GM19193 (cell line): ENCODE measurements around the gene ZNF749.
A peak's percentile ranks its signal among the peaks of the same experiment; 100 is the strongest.

Source experiments
- POLR2A ChIP-seq: IDR thresholded peaks from 4 replicates; pipeline ENCODE4 v1.6.1; 2011; ENCODE audit not compliant: insufficient read depth, insufficient read length; ENCODE audit errors: extremely low read depth

Gene ZNF749

DNA sequence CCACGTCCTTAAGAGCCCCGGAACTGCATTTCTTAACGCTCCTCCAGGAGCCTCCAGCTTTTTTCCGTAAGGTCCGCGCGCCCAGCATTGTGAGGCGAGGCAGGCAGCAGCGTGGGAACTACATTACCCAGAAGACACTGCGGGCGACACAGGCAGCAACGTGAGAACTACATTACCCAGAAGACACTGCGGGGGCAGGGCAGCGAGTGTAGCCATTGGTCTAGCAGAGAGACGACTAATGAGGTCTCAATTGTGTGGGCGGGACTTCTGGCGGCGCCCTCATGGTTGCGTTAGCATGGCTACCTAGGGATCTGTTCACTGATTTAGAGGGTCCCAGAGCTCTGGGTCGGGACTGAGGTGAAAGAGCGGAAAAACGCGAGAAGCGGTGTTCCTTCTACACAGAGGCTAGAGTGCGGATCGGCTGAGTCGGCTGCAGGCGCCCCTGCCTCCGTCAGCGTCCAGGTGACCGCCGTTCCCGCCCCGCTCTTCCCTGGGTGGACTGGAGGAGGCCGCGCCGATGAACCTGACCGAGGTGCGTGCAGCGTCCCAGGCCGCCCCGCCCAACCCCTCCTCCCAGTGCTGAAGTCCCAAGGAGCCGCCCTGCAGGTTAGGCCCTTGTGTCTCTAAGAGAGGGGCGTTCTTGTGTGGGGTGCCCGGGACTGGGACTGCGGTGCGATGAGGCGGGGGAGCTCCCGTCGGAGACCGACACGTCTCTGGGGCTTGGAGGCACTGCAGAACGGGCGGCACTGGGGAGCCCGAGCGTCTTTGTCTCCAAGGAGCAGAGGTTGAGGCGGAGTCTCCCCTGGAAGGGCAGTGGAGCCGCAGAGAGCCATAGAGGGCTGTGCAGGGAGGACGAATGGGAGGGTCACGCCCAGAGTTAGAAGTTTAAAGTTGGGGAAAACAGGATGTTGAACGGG, at the start of gene ZNF749:
TSS of gene ZNF749 (plus strand) at position 264 of the 917 bp plus-strand sequence. CDS start at position 518, 254 bp downstream.
- peak; percentile 53 for TF ChIP-seq POLR2A

DNA sequence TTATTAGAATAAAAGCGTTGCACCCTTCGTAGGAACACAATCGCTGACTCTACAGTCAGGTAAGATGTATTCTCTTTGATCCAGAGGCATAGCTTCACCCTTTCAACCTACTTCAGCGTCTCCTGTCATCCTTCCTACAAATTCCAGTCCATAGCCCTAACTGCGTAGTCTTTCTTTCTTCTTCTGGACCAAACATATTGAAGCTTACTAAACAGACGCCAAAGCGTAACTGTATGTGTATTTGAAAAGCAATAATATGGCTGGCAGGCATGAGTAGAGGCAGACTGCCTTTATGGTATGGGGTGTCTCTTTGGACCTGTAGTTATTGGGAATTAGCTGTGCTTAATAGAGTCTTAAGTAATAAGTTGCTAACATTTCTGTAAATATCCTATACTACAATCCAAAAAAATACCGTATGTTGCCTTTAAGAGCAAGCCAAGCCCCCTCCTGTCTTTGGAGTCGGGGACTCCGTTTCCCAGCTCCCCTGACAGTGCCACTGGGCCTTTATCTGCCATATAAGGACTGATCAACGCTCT, 45.9 kb upstream of the ZNF749 start:
- TF ChIP-seq POLR2A: no peak

DNA sequence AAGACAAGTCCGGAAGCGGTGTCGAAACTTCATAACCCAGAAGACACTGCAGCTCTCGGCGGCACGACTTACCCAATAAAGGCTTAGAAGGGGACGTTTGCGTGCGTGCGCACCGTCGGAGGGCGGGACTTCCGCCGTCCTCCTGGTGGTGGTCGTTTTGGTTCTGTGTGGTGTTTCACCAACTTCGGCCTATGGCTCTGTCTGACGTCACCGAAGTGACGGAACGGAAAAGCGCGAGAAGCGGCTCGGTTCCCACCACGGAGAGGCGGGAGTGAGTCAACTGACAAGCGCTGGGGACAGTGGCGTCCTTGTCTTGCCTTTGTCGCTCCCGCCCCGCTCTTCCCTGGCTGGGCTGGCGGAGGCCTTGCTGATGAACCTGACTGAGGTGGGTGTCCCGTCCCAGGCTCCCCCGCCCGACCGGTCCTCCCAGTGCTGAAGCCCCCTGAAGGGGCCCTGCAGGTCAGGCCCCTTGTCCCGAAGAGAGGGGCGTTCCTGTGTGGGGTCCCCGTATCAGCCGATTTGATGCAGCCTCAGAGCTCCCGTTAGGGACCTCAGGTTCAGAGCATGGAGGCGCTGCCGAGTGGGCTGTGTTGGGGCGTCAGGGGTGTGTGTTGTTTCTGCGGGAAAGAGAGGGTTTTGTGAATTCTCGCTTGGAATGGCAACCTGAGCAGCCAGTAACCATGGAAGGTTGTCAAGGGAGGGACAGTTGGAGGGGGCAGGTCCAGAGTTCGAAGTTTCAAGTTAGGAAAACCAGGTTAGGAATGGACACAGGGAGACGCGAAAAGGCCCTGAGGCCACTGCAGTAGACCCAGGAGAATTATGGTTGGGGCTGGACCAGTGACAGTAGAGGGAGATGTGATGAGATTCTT, 45.2 kb upstream of the ZNF749 start, which contains the start of gene ZNF548:
TSS of gene ZNF548 (plus strand) at position 125 of the 869 bp plus-strand sequence. CDS start at position 371, 246 bp downstream.
- peak; percentile 50 for TF ChIP-seq POLR2A

DNA sequence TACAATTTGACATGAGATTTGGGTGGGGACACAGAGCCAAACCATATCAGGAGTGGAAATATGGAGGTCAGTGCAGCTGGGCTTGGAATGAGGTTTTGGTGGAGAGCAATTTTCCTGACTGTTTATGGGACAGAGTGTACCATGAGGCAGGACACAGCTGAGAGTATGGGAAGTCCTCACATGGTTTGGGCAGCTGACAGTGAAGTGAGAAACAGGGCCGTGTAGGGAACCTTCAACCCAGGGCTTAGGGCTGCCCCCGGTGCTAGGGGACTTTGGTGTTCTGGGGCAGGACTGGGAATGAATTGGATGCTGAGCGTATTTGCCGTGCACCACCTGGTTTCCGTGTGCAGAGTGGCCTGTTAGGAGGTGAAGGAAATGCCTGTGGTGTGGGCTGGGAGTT, 39.4 kb upstream of the ZNF749 start:
- no peak for TF ChIP-seq POLR2A

DNA sequence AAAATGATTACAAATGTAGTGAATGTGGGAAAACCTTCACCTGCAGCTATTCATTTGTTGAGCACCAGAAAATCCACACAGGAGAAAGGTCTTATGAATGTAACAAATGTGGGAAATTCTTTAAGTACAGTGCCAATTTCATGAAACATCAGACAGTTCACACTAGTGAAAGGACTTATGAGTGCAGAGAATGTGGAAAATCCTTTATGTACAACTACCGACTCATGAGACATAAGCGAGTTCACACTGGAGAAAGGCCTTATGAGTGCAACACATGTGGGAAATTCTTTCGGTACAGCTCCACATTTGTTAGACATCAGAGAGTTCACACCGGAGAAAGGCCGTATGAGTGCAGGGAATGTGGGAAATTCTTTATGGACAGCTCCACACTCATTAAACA, 36.3 kb upstream of the ZNF749 start:
- TF ChIP-seq POLR2A: no peak

DNA sequence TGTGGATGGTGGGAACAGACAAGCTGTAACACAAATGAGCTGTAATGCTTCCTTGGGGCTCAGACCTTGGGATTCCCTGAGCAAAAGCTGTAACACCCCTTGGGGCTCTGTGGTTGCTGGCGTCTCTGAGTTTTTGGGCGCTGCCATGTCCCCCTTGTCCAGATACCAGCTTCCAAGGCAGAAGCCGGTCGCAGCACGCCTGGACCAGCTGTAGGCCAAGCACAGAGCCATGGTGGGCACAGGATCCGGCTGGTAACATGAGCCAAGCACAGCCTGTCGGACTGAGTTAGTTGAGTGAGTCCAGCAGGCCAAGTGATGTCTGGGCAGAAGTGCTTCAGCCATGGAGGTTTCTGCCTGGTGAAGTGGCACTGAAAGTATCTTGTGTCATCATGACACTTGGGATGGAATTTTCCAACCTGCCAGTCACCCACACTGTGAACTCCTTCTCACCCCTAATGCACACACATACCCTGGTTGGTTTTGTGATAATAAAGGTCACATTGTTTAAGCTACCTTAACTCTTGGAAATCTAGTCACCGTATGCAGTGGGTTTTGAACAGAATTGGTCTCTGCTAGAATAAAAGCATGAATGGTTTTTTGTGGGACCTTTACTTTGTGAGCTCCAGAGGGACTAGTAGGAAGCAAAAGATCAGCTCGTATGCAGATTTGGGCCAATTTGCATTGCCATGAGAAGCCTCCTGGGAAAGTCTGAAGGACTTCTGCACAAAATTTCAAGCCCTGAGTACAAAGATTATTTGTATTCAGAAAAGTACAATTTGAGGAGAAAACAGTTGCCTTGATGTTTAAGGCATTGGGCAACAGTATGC, 31.2 kb upstream of the ZNF749 start:
- no peak for TF ChIP-seq POLR2A

DNA sequence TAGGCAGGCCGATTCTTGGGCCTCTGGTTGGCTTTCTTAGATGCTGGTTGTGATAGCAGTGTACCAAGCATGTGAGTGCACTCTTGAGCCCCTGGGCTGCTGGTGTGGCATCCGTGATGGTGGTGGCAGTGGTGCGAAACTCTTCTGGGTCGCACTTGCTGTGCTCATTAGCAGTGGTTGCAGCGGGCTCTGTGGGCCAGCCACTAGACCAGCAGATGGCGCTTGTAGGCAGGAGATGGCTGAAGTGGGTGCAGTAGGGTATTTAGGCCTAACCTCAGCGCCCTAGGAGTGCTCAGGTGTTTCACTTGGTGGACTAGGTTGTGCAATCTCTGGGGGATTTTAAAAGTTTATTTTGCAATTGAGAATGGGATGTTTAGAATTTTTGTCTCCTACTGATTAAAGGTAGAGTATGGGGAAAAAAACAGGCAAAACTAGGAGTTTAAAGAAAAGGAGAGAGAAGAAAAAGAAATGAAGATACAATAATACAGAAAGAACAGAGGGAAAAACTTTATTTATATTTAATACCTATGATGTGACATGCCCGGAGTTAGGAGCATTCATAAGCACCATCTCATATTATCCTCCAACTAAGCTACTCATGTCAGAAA, 28.5 kb upstream of the ZNF749 start:
- TF ChIP-seq POLR2A: no peak

DNA sequence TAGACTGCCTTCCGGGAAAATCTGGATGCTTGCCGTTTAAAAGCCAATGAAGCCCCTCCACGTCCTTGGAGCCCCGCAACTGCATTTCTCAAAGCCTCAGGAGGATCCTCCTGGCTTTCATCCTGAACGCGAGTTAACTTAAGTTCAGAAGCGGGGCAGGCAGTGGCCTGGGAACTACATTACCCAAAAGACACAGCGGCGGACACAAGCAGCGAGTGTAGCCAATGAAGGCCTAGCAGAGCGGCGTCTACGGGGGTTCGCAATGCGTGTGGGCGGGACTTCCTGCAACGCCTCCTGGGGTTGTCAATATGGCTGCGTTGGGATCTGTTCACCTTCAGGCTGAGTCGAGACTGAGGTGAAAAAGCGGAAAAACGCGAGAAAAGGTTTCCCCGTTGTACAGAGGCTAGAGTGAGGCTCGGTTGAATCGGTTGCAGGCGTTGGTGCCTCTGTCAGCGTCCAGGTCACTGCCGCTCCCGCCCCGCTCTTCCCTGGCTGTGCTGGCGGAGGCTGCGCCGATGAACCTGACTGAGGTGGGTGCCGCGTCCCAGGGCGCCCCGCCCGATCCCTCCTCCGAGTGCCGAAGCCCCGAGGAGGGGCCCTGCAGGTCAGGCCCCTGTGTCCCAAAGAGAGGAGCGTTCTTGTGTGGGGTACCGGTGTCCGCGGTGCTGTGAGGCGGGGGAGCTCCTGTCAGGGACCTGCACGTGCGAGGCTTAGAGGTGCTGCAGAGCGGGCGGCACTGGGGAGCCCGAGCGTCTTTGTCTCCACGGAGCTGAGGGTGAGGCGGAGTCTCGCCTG, 24.1 kb upstream of the ZNF749 start, which contains the start of gene ZNF17:
TSS of gene ZNF17 (plus strand) at position 285 of the 795 bp plus-strand sequence. CDS start 2,455 bp downstream, outside the sequence.
- peak; percentile 62 for TF ChIP-seq POLR2A

DNA sequence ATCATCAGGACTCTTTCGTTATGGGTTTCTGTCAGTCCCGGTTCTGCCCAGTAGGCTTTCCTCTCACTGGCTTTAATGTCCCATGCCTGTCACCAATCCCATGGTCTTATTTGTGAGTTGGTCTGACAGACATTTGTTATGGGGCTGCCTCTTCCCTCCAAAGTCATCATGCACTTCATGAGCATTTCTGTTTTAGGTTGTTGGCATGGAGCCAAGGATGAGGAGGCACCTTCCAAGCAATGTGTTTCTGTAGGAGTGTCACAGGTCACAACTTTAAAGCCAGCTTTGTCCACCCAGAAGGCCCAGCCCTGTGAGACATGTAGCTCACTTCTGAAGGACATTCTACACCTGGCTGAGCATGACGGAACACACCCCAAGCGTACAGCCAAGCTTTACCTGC, 15.7 kb upstream of the ZNF749 start:
- TF ChIP-seq POLR2A: no peak

DNA sequence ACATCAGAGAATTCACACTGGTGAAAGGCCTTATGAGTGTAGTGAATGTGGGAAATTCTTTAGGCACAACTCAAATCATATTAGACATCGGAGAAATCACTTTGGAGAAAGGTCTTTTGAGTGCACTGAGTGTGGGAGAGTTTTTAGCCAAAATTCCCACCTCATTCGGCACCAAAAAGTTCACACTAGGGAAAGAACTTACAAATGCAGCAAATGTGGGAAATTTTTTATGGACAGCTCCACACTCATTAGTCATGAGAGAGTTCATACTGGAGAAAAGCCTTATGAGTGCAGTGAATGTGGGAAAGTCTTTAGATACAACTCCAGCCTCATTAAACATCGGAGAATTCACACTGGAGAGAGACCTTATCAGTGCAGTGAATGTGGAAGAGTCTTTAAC, 14.1 kb upstream of the ZNF749 start:
- TF ChIP-seq POLR2A: no peak

DNA sequence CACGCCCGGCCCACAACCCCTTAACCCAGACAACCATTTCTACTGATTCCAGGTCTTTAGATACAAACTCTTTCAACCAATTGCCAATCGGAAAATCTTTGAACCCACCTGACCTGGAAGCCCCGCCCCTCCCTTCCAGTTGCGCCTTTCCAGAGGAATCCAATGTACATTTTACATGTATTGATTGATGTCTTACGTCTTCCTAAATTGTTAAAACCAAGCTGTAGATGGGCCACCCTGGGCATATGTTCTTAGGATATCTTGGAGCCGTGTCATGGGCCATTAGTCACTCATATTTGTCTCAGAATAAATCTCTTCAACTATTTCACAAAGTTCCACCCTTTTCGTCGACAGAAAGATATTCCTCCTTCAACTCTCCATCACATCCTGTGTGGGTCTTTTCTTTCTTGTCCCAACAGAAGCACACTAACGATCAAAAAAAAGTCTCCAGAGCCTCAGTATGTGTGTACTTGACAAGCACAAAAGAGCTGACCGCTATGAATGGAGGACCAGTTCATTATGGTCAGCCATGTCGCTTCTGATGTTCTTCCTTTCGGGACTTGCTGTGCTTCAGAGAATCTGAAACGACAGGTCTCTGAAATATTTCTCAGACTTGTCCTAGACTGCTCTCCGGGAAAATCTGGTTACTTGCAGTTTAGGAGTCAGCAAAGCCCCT, 601 bp upstream of the ZNF749 start:
- TF ChIP-seq POLR2A: no peak

DNA sequence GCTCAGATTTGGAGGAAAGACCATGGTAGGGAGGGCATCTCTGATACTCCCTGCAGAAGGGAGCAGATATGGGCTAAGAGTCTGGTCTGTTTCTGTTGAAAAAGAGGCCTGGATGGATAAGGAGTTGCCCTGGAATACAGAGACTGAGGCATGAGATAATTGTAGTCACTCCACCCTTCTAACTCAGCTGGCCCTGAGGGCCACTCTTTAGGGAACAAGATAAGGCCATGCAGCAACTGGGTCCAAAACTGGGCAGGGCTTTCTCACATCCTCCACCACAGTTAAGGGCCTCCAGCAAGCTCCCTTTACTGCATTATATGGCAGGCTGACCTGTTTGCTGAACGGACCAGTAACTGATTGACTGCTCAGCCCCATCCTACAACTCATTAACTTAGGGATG, 1.3 kb downstream of the ZNF749 start:
- no peak for TF ChIP-seq POLR2A
